Measurements from ENCODE around the gene SCN1B. TPM values are rescaled to one million over a fixed set of nuclear protein-coding genes. Genes with fewer than 3 reads are reported as not detected.

Gene SCN1B
- total and polyA plus RNA-seq, 9 donors, result 0.83 to 13.9 (median 5.7) TPM

GRCh38 chr19:35061583-35062373 lies 31.5 kb downstream of the SCN1B start:
- no peaks in the 10 kb centered on the region for H3K4me1 ChIP-seq (ENCODE audit: insufficient read depth)
- intact Hi-C loops (cut with DNase I), result no loop called here
- no peak overlapping the region for H3K4me3 ChIP-seq
- WGBS, 3 donors, result 64 to 75% (median 72%) methylated on average over 7 of the region's 7 CpGs
- no peaks in the 10 kb centered on the region for H3K36me3 ChIP-seq
- TF ChIP-seq CTCF (IDR thresholded peaks at IDR 0.05) (no peak), EP300 (IDR thresholded peaks at IDR 0.05) (no peak), POLR2A (IDR thresholded peaks at IDR 0.05) (no peak)
- no peak overlapping the region for H3K27ac ChIP-seq
- H3K27me3 ChIP-seq, result no peaks in the 10 kb centered on the region
- no peak for DNase-seq
- H3K9me3 ChIP-seq, result no peaks in the 10 kb centered on the region

GRCh38 chr19:35062942-35063341 lies 32.7 kb downstream of the SCN1B start:
- Histone ChIP-seq H3K36me3 (no peaks in the 10 kb centered on the region), H3K4me3 (no peak overlapping the region), H3K27me3 (no peaks in the 10 kb centered on the region), H3K9me3 (no peaks in the 10 kb centered on the region), H3K27ac (no peak overlapping the region), H3K4me1 (ENCODE audit: insufficient read depth) (no peaks in the 10 kb centered on the region)
- TF ChIP-seq POLR2A (IDR thresholded peaks at IDR 0.05) (no peak), CTCF (IDR thresholded peaks at IDR 0.05) (no peak), EP300 (IDR thresholded peaks at IDR 0.05) (no peak)
- 71 to 80% (median 77%) methylated on average over 7 of the region's 7 CpGs for WGBS, 3 donors
- intact Hi-C loops (cut with DNase I), result no loop called here
- no peak for DNase-seq

GRCh38 chr19:35063940-35064818 lies 33.9 kb downstream of the SCN1B start:
- Histone ChIP-seq H3K4me1 (ENCODE audit: insufficient read depth) (no peaks in the 10 kb centered on the region), H3K36me3 (no peaks in the 10 kb centered on the region), H3K27me3 (no peaks in the 10 kb centered on the region), H3K27ac (no peak overlapping the region), H3K9me3 (no peaks in the 10 kb centered on the region), H3K4me3 (no peak overlapping the region)
- WGBS, 3 donors, result 71 to 84% (median 80%) methylated on average over 10 of the region's 10 CpGs
- DNase-seq, result no peak
- intact Hi-C loops (cut with DNase I), result no loop called here
- TF ChIP-seq POLR2A (IDR thresholded peaks at IDR 0.05) (no peak), EP300 (IDR thresholded peaks at IDR 0.05) (no peak)

GRCh38 chr19:35065574-35065973 lies 35.3 kb downstream of the SCN1B start:
- no peak for DNase-seq
- Histone ChIP-seq H3K4me3 (no peak overlapping the region), H3K4me1 (ENCODE audit: insufficient read depth) (no peaks in the 10 kb centered on the region), H3K27me3 (no peaks in the 10 kb centered on the region), H3K36me3 (no peaks in the 10 kb centered on the region), H3K27ac (no peak overlapping the region), H3K9me3 (no peaks in the 10 kb centered on the region)
- no peak for TF ChIP-seq POLR2A (IDR thresholded peaks at IDR 0.05)
- no peak for TF ChIP-seq EP300 (IDR thresholded peaks at IDR 0.05)
- TF ChIP-seq CTCF (IDR thresholded peaks at IDR 0.05), result no peak
- intact Hi-C loops (cut with DNase I), result no loop called here
- 85 to 88% (median 85%) methylated on average over 10 of the region's 10 CpGs for WGBS, 3 donors
